HepG2 (cell line): ENCODE results near the gene SKIC2. TPM values are rescaled to one million over a fixed set of nuclear protein-coding genes. Genes with fewer than 3 reads are reported as not detected.

ENCODE experiments used
- ATM ChIP-seq: fragments of 450-650 bp; IDR thresholded peaks from 2 replicates; pipeline ENCODE4 v1.7.1; 2017; ENCODE audit warnings: mild to moderate bottlenecking, borderline replicate concordance
- HNRNPH1 ChIP-seq: fragments of 200-400 bp; formaldehyde crosslinking; optimal IDR thresholded peaks from 2 replicates; pipeline ENCODE3; 2017; ENCODE audit warnings: mild to moderate bottlenecking, low read depth, low read length
- SALL2 ChIP-seq: sonication (generic); formaldehyde crosslinking; IDR thresholded peaks from 2 replicates; pipeline ENCODE4 v1.8.1; 2023; ENCODE audit warnings: mild to moderate bottlenecking, missing genetic modification reagents, inconsistent platforms
- SRF ChIP-seq: IDR thresholded peaks from 2 replicates; pipeline ENCODE4 v1.6.1; 2011; ENCODE audit warnings: mild to moderate bottlenecking, low read depth, low read length, moderate library complexity
- TAF1 ChIP-seq: sonication (generic); formaldehyde crosslinking; IDR thresholded peaks from 2 replicates; pipeline ENCODE4 v1.4.0; 2020; ENCODE audit warnings: missing genetic modification reagents
- ZNF660 ChIP-seq: sonication (generic); formaldehyde crosslinking; IDR thresholded peaks from 2 replicates; pipeline ENCODE4 v1.5.1; 2020; ENCODE audit warnings: mild to moderate bottlenecking, low read depth, missing genetic modification reagents, borderline replicate concordance
- ZNF746 ChIP-seq: sonication (generic); formaldehyde crosslinking; IDR thresholded peaks from 2 replicates; pipeline ENCODE4 v1.8.0; 2022; ENCODE audit warnings: mild to moderate bottlenecking, missing genetic modification reagents
- polyA plus RNA-seq, 8 experiments: library from polyadenylated mRNA; depleted of rRNA in 3 of 8; stranded (reverse) in 7 of 8; unstranded in 1 of 8; fragments of >200 nt; fragmentation: Illumina TruSeq in 4 of 8; extraction: Trizol in 4 of 8; gene quantifications; 2 replicates each; pipeline versions ENCODE4 v1.2.1 to v1.2.3, GENCODE V29; 2011 to 2016; ENCODE audit warnings: low read depth in 4 of 8, missing spikeins in 1 of 8, mixed read lengths in 1 of 8; ENCODE audit not compliant: insufficient read depth in 1 of 8
- total RNA-seq, 5 experiments: library from RNA; depleted of rRNA; stranded (reverse); fragments of >200 nt; fragmentation: Illumina TruSeq; extraction: Trizol; gene quantifications; 2 replicates each; pipeline ENCODE4 v1.2.3, GENCODE V29; 2016; ENCODE audit warnings: low read depth in 1 of 5
- TF ChIP-seq, protein P1 (sequence below): sonication (generic); formaldehyde crosslinking; IDR thresholded peaks from 2 replicates; pipeline ENCODE4 v1.5.0; 2020; ENCODE audit warnings: missing genetic modification reagents
- TF ChIP-seq, protein P2 (sequence below): sonication (generic); formaldehyde crosslinking; IDR thresholded peaks from 2 replicates; pipeline ENCODE4 v1.5.0; 2020; ENCODE audit warnings: mild to moderate bottlenecking, missing genetic modification reagents, borderline replicate concordance
- TF ChIP-seq, protein P3 (sequence below): sonication (generic); formaldehyde crosslinking; IDR thresholded peaks from 2 replicates; pipeline ENCODE4 v1.5.0; 2020; ENCODE audit warnings: mild to moderate bottlenecking, missing genetic modification reagents
- TF ChIP-seq, protein P4 (sequence below): sonication (generic); formaldehyde crosslinking; IDR thresholded peaks from 2 replicates; pipeline ENCODE4 v1.5.0; 2020; ENCODE audit warnings: mild to moderate bottlenecking, missing genetic modification reagents, borderline replicate concordance

Gene SKIC2
- total and polyA plus RNA-seq, 2 of the 13 experiments (the other 11 are each of a cell fraction or from before 2014, with no cell fraction given): 67.1 to 68.4 TPM

DNA sequence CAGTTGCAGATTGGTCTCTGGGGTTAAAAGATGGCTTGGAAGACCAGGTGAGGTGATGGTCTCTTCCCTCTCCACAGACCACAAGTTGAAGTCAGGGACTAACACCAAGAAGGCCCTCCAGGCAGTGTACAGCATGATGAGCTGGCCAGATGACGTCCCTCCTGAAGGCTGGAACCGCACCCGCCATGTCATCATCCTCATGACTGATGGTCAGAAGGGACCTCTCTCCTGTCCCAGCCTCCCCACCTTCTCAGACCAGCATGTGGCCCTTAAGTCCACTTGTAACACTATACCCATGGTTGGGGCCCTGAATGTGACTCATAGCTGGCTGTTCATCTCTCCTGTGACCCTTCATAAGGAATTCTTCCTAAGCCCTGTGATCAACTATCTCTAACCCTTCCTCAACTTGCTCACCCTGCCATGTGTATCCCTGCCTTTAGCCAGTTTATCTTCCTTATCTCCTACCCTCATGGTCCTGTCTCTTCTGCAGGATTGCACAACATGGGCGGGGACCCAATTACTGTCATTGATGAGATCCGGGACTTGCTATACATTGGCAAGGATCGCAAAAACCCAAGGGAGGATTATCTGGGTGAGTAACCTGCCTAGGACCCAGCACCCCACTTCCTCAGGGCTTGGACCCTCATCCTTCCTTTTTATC lies 10.1 kb upstream of the SKIC2 start (continued):
- TF ChIP-seq, protein P1, sequence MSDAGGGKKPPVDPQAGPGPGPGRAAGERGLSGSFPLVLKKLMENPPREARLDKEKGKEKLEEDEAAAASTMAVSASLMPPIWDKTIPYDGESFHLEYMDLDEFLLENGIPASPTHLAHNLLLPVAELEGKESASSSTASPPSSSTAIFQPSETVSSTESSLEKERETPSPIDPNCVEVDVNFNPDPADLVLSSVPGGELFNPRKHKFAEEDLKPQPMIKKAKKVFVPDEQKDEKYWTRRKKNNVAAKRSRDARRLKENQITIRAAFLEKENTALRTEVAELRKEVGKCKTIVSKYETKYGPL (CRISPR knock-in tag): no peak
- TF ChIP-seq SRF: no peak
- no peak for TF ChIP-seq ZNF660
- no peak for TF ChIP-seq ATM
- TF ChIP-seq, protein P2, sequence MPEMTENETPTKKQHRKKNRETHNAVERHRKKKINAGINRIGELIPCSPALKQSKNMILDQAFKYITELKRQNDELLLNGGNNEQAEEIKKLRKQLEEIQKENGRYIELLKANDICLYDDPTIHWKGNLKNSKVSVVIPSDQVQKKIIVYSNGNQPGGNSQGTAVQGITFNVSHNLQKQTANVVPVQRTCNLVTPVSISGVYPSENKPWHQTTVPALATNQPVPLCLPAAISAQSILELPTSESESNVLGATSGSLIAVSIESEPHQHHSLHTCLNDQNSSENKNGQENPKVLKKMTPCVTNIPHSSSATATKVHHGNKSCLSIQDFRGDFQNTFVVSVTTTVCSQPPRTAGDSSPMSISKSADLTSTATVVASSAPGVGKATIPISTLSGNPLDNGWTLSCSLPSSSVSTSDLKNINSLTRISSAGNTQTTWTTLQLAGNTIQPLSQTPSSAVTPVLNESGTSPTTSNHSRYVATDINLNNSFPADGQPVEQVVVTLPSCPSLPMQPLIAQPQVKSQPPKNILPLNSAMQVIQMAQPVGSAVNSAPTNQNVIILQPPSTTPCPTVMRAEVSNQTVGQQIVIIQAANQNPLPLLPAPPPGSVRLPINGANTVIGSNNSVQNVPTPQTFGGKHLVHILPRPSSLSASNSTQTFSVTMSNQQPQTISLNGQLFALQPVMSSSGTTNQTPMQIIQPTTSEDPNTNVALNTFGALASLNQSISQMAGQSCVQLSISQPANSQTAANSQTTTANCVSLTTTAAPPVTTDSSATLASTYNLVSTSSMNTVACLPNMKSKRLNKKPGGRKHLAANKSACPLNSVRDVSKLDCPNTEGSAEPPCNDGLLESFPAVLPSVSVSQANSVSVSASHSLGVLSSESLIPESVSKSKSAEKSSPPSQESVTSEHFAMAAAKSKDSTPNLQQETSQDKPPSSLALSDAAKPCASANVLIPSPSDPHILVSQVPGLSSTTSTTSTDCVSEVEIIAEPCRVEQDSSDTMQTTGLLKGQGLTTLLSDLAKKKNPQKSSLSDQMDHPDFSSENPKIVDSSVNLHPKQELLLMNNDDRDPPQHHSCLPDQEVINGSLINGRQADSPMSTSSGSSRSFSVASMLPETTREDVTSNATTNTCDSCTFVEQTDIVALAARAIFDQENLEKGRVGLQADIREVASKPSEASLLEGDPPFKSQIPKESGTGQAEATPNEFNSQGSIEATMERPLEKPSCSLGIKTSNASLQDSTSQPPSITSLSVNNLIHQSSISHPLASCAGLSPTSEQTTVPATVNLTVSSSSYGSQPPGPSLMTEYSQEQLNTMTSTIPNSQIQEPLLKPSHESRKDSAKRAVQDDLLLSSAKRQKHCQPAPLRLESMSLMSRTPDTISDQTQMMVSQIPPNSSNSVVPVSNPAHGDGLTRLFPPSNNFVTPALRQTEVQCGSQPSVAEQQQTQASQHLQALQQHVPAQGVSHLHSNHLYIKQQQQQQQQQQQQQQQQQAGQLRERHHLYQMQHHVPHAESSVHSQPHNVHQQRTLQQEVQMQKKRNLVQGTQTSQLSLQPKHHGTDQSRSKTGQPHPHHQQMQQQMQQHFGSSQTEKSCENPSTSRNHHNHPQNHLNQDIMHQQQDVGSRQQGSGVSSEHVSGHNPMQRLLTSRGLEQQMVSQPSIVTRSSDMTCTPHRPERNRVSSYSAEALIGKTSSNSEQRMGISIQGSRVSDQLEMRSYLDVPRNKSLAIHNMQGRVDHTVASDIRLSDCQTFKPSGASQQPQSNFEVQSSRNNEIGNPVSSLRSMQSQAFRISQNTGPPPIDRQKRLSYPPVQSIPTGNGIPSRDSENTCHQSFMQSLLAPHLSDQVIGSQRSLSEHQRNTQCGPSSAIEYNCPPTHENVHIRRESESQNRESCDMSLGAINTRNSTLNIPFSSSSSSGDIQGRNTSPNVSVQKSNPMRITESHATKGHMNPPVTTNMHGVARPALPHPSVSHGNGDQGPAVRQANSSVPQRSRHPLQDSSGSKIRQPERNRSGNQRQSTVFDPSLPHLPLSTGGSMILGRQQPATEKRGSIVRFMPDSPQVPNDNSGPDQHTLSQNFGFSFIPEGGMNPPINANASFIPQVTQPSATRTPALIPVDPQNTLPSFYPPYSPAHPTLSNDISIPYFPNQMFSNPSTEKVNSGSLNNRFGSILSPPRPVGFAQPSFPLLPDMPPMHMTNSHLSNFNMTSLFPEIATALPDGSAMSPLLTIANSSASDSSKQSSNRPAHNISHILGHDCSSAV (CRISPR knock-in tag): no peak
- TF ChIP-seq, protein P3, sequence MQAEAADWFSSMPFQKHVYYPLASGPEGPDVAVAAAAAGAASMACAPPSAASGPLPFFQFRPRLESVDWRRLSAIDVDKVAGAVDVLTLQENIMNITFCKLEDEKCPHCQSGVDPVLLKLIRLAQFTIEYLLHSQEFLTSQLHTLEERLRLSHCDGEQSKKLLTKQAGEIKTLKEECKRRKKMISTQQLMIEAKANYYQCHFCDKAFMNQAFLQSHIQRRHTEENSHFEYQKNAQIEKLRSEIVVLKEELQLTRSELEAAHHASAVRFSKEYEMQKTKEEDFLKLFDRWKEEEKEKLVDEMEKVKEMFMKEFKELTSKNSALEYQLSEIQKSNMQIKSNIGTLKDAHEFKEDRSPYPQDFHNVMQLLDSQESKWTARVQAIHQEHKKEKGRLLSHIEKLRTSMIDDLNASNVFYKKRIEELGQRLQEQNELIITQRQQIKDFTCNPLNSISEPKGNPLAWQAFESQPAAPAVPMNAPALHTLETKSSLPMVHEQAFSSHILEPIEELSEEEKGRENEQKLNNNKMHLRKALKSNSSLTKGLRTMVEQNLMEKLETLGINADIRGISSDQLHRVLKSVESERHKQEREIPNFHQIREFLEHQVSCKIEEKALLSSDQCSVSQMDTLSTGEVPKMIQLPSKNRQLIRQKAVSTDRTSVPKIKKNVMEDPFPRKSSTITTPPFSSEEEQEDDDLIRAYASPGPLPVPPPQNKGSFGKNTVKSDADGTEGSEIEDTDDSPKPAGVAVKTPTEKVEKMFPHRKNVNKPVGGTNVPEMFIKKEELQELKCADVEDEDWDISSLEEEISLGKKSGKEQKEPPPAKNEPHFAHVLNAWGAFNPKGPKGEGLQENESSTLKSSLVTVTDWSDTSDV (CRISPR knock-in tag): no peak
- 0 out of 2 replicates have a peak, but pooled peaks have one; percentile 20 for TF ChIP-seq TAF1 (CRISPR knock-in tag)
- TF ChIP-seq, protein P4, sequence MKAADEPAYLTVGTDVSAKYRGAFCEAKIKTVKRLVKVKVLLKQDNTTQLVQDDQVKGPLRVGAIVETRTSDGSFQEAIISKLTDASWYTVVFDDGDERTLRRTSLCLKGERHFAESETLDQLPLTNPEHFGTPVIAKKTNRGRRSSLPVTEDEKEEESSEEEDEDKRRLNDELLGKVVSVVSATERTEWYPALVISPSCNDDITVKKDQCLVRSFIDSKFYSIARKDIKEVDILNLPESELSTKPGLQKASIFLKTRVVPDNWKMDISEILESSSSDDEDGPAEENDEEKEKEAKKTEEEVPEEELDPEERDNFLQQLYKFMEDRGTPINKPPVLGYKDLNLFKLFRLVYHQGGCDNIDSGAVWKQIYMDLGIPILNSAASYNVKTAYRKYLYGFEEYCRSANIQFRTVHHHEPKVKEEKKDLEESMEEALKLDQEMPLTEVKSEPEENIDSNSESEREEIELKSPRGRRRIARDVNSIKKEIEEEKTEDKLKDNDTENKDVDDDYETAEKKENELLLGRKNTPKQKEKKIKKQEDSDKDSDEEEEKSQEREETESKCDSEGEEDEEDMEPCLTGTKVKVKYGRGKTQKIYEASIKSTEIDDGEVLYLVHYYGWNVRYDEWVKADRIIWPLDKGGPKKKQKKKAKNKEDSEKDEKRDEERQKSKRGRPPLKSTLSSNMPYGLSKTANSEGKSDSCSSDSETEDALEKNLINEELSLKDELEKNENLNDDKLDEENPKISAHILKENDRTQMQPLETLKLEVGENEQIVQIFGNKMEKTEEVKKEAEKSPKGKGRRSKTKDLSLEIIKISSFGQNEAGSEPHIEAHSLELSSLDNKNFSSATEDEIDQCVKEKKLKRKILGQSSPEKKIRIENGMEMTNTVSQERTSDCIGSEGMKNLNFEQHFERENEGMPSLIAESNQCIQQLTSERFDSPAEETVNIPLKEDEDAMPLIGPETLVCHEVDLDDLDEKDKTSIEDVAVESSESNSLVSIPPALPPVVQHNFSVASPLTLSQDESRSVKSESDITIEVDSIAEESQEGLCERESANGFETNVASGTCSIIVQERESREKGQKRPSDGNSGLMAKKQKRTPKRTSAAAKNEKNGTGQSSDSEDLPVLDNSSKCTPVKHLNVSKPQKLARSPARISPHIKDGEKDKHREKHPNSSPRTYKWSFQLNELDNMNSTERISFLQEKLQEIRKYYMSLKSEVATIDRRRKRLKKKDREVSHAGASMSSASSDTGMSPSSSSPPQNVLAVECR: no peak
- TF ChIP-seq HNRNPH1: no peak
- no peak for TF ChIP-seq SALL2 (CRISPR knock-in tag)
- no peak for TF ChIP-seq ZNF746 (CRISPR knock-in tag)
